Activated CD8-positive, alpha-beta T cell treated with anti-CD3 and anti-CD28 coated beads for 36 hours (primary cell): ENCODE measurements around the gene PHF14. TPM values are rescaled to one million over a fixed set of nuclear protein-coding genes. Genes with fewer than 3 reads are reported as not detected.

ENCODE experiments used
- ATAC-seq: fragments of 200-7000 bp; cut with Tn5 transposase; one replicate; pipeline ENCODE4 v1.10.0; 2021; ENCODE audit warnings: mild to moderate bottlenecking, moderate library complexity
- CTCF ChIA-PET: fragments of 350-600 bp; sonication (Branson Sonifier 250); formaldehyde crosslinking; loops from one replicate; lab custom pipeline; 2021; ENCODE audit warnings: antibody characterized with exemption; lab: Charles Lee
- POLR2A ChIA-PET: fragments of 350-600 bp; sonication (Branson Sonifier 250); formaldehyde crosslinking; loops from one replicate; lab custom pipeline; 2021; ENCODE audit warnings: antibody characterized with exemption; lab: Charles Lee
- DNase-seq: peaks from one replicate; pipeline ENCODE4 v3.0.0-alpha.2; 2020
- H3K27ac Mint-ChIP-seq: one replicate; pipeline ENCODE4 v1.8.0; 2021; ENCODE audit warnings: mild to moderate bottlenecking, mixed read lengths
- H3K27me3 Mint-ChIP-seq: one replicate; pipeline ENCODE4 v1.8.0; 2021; ENCODE audit warnings: mixed read lengths
- H3K36me3 Mint-ChIP-seq: one replicate; pipeline ENCODE4 v1.8.0; 2021; ENCODE audit warnings: low read depth, mixed read lengths
- H3K4me1 Mint-ChIP-seq: one replicate; pipeline ENCODE4 v1.8.0; 2021; ENCODE audit warnings: low read depth, mixed read lengths
- H3K4me3 Mint-ChIP-seq: one replicate; pipeline ENCODE4 v1.8.0; 2021; ENCODE audit warnings: mild to moderate bottlenecking, moderate library complexity, mixed read lengths
- H3K9me3 Mint-ChIP-seq: one replicate; pipeline ENCODE4 v1.8.0; 2021; ENCODE audit warnings: mixed read lengths
- CTCF ChIP-seq: fragments of 200-600 bp; IDR thresholded peaks from one replicate; pipeline ENCODE4 v1.8.0; 2022; ENCODE audit warnings: antibody characterized with exemption, mild to moderate bottlenecking
- intact Hi-C: fragments of 100-400 bp; cut with micrococcal nuclease; formaldehyde crosslinking; loops from one replicate; pipeline ENCODE4 v1.10.0; 2022
- total RNA-seq, 2 experiments: library from RNA; stranded (reverse); gene quantifications; one replicate each; pipeline ENCODE4 v1.2.3, GENCODE V29; 2021

PHF14 gene
- total RNA-seq, 2 experiments from 2014 or later: 36.7 to 38.7 TPM

- no peak for TF ChIP-seq CTCF
- H3K36me3 Mint-ChIP-seq: no peaks in the 10 kb centered on the region
- H3K27ac Mint-ChIP-seq: no peak overlapping the region
- intact Hi-C loops: no loop called here
- peaks cover 6% of the 10 kb centered on the region for H3K4me1 Mint-ChIP-seq
- H3K4me3 Mint-ChIP-seq: no peak overlapping the region
- no peak for ATAC-seq
- peaks cover 3% of the 10 kb centered on the region for H3K9me3 Mint-ChIP-seq
- H3K27me3 Mint-ChIP-seq: peaks cover 4% of the 10 kb centered on the region
- no peak for DNase-seq
- POLR2A ChIA-PET: no interaction called here
- CTCF ChIA-PET: interaction anchor here (1.5 kb wide), 1 partner anchor 23 kb away, joined by 5 read pairs; no protein-coding TSS in a partner anchor
These were observed 215.0 kb downstream of the PHF14 start for GRCh38 chr7:11188529-11189310.

- intact Hi-C loops: no loop called here
- DNase-seq (no peak), ATAC-seq (no peak)
- ChIA-PET POLR2A (no interaction called here), CTCF (interaction anchor here (1.9 kb wide), 1 partner anchor 21 kb away, joined by 8 read pairs; no protein-coding TSS in a partner anchor)
- no peak overlapping the region for H3K4me3 Mint-ChIP-seq
- no peaks in the 10 kb centered on the region for H3K36me3 Mint-ChIP-seq
- TF ChIP-seq CTCF: no peak
- H3K27me3 Mint-ChIP-seq: peaks cover 4% of the 10 kb centered on the region
- H3K27ac Mint-ChIP-seq: no peak overlapping the region
- no peaks in the 10 kb centered on the region for H3K9me3 Mint-ChIP-seq
- peaks cover 6% of the 10 kb centered on the region for H3K4me1 Mint-ChIP-seq
These were observed 217.4 kb downstream of the PHF14 start for GRCh38 chr7:11191081-11191480.

GRCh38 chr7:11191574-11192220 is 218.0 kb downstream of the PHF14 start:
- Mint-ChIP-seq H3K27me3 (peaks cover 4% of the 10 kb centered on the region), H3K36me3 (no peaks in the 10 kb centered on the region), H3K4me3 (no peak overlapping the region), H3K4me1 (peaks cover 6% of the 10 kb centered on the region), H3K9me3 (no peaks in the 10 kb centered on the region), H3K27ac (no peak overlapping the region)
- CTCF ChIA-PET: interaction anchor here (1.9 kb wide), 1 partner anchor 20 kb away, joined by 8 read pairs; no protein-coding TSS in a partner anchor
- ATAC-seq (no peak), DNase-seq (no peak)
- TF ChIP-seq CTCF: no peak
- intact Hi-C loops: no loop called here
- POLR2A ChIA-PET: no interaction called here

GRCh38 chr7:11192506-11192905 is 218.8 kb downstream of the PHF14 start:
- ATAC-seq (peak; percentile 47), DNase-seq (no peak)
- Mint-ChIP-seq H3K36me3 (no peaks in the 10 kb centered on the region), H3K9me3 (no peaks in the 10 kb centered on the region), H3K27ac (no peak overlapping the region), H3K4me1 (peaks cover 6% of the 10 kb centered on the region), H3K27me3 (peaks cover 4% of the 10 kb centered on the region), H3K4me3 (no peak overlapping the region)
- ChIA-PET POLR2A (no interaction called here), CTCF (no interaction called here)
- TF ChIP-seq CTCF: no peak
- intact Hi-C loops: no loop called here
